ENCODE data around the gene KANSL1. TPM values are rescaled to one million over a fixed set of nuclear protein-coding genes. Genes with fewer than 3 reads are reported as not detected.

KANSL1 gene
- total RNA-seq, 2 experiments from 2014 or later = 54.4 to 55.3 TPM

GRCh38 chr17:46044989-46045388 is 148.2 kb downstream of the KANSL1 start:
- intact Hi-C loops (cut with micrococcal nuclease) = loop anchor here (5.0 to 10.0 kb wide), 2 partner anchors 50 to 147 kb away; partner anchors contain the start of gene KANSL1
- ChIA-PET CTCF (interaction anchor here (0.9 to 5.0 kb wide), 38 partner anchors 8 to 241 kb away, joined by 3 to 46 read pairs (median 6); partner anchors contain the start of gene KANSL1), POLR2A (interaction anchor here (1.5 to 2.1 kb wide), 2 partner anchors 126 to 148 kb away, joined by 3 to 7 read pairs; partner anchors contain the start of gene KANSL1)
- no peak for ATAC-seq
- H3K27me3 Mint-ChIP-seq = no peaks in the 10 kb centered on the region
- H3K9me3 Mint-ChIP-seq = no peaks in the 10 kb centered on the region
- no peak overlapping the region for H3K4me3 Mint-ChIP-seq
- no peak for TF ChIP-seq CTCF (IDR thresholded peaks at IDR 0.05)
- peak overlapping the region; percentile 71 for H3K27ac Mint-ChIP-seq
- DNase-seq = no peak
- peaks cover 35% of the 10 kb centered on the region for H3K4me1 Mint-ChIP-seq (ENCODE audit: low read depth)
- H3K36me3 Mint-ChIP-seq (ENCODE audit: low read depth) = peaks cover 59% of the 10 kb centered on the region

GRCh38 chr17:46044286-46044928 is 148.8 kb downstream of the KANSL1 start:
- Mint-ChIP-seq H3K9me3 (no peaks in the 10 kb centered on the region), H3K4me1 (ENCODE audit: low read depth) (peaks cover 31% of the 10 kb centered on the region), H3K27ac (peak overlapping the region; percentile 71), H3K4me3 (no peak overlapping the region), H3K27me3 (no peaks in the 10 kb centered on the region), H3K36me3 (ENCODE audit: low read depth) (peaks cover 57% of the 10 kb centered on the region)
- CTCF ChIA-PET = interaction anchor here (0.7 to 5.0 kb wide), 43 partner anchors 9 to 242 kb away, joined by 3 to 46 read pairs (median 6); partner anchors contain the start of gene KANSL1
- POLR2A ChIA-PET = interaction anchor here (0.9 to 2.1 kb wide), 3 partner anchors 12 to 149 kb away, joined by 3 to 7 read pairs (median 3); partner anchors contain the start of gene KANSL1
- DNase-seq (peak; percentile 75), ATAC-seq (peak; percentile 52)
- TF ChIP-seq CTCF (IDR thresholded peaks at IDR 0.05) = peak; percentile 76
- intact Hi-C loops (cut with micrococcal nuclease) = loop anchor here (10.0 kb wide), 1 partner anchor 50 kb away; no protein-coding TSS in a partner anchor

- ChIA-PET CTCF (interaction anchor here (0.8 to 5.0 kb wide), 35 partner anchors 9 to 243 kb away, joined by 3 to 46 read pairs (median 7); partner anchors contain the start of gene KANSL1), POLR2A (interaction anchor here (1.0 kb wide), 1 partner anchor 112 kb away, joined by 3 read pairs; no protein-coding TSS in a partner anchor)
- peaks cover 30% of the 10 kb centered on the region for H3K4me1 Mint-ChIP-seq (ENCODE audit: low read depth)
- no peak for TF ChIP-seq CTCF (IDR thresholded peaks at IDR 0.05)
- ATAC-seq (no peak), DNase-seq (no peak)
- H3K27me3 Mint-ChIP-seq = no peaks in the 10 kb centered on the region
- peak overlapping the region; percentile 64 for H3K27ac Mint-ChIP-seq
- intact Hi-C loops (cut with micrococcal nuclease) = loop anchor here (10.0 kb wide), 1 partner anchor 51 kb away; no protein-coding TSS in a partner anchor
- peaks cover 57% of the 10 kb centered on the region for H3K36me3 Mint-ChIP-seq (ENCODE audit: low read depth)
- H3K9me3 Mint-ChIP-seq = no peaks in the 10 kb centered on the region
- no peak overlapping the region for H3K4me3 Mint-ChIP-seq
Measured at GRCh38 chr17:46043606-46044005, 149.6 kb downstream of the KANSL1 start.

GRCh38 chr17:46042925-46043324 is 150.3 kb downstream of the KANSL1 start:
- Mint-ChIP-seq H3K4me1 (ENCODE audit: low read depth) (peaks cover 30% of the 10 kb centered on the region), H3K4me3 (no peak overlapping the region), H3K36me3 (ENCODE audit: low read depth) (peaks cover 60% of the 10 kb centered on the region), H3K9me3 (no peaks in the 10 kb centered on the region), H3K27ac (no peak overlapping the region), H3K27me3 (no peaks in the 10 kb centered on the region)
- POLR2A ChIA-PET = no interaction called here
- intact Hi-C loops (cut with micrococcal nuclease) = loop anchor here (10.0 kb wide), 1 partner anchor 52 kb away; no protein-coding TSS in a partner anchor
- CTCF ChIA-PET = interaction anchor here (1.3 to 4.6 kb wide), 7 partner anchors 10 to 243 kb away, joined by 3 to 46 read pairs (median 9); no protein-coding TSS in a partner anchor
- TF ChIP-seq CTCF (IDR thresholded peaks at IDR 0.05) = no peak
- no peak for ATAC-seq
- DNase-seq = no peak
